Ishikawa (cell line): ENCODE measurements around the gene DNAL4.

ENCODE experiments used
- CEBPB ChIP-seq: IDR thresholded peaks from 2 replicates; pipeline ENCODE4 v1.6.1; 2012
- CREB1 ChIP-seq: IDR thresholded peaks from 2 replicates; pipeline ENCODE4 v1.6.1; 2012; ENCODE audit warnings: low read depth
- EGR1 ChIP-seq: IDR thresholded peaks from 2 replicates; pipeline ENCODE4 v1.6.1; 2012
- EP300 ChIP-seq: IDR thresholded peaks from 2 replicates; pipeline ENCODE4 v1.6.1; 2012; ENCODE audit warnings: borderline replicate concordance
- FOXM1 ChIP-seq: IDR thresholded peaks from 2 replicates; pipeline ENCODE4 v1.6.1; 2012; ENCODE audit warnings: low read depth, borderline replicate concordance
- NFIC ChIP-seq: IDR thresholded peaks from 2 replicates; pipeline ENCODE4 v1.6.1; 2012
- RAD21 ChIP-seq: IDR thresholded peaks from 2 replicates; pipeline ENCODE4 v1.6.1; 2012; ENCODE audit warnings: low read depth
- TAF1 ChIP-seq: IDR thresholded peaks from 2 replicates; pipeline ENCODE4 v1.6.1; 2012; ENCODE audit warnings: low read depth, mild to moderate bottlenecking
- TCF12 ChIP-seq: IDR thresholded peaks from 2 replicates; pipeline ENCODE4 v1.6.1; 2012; ENCODE audit warnings: low read depth
- TEAD4 ChIP-seq: IDR thresholded peaks from 2 replicates; pipeline ENCODE4 v1.6.1; 2012
- YY1 ChIP-seq: IDR thresholded peaks from 2 replicates; pipeline ENCODE4 v1.6.1; 2012; ENCODE audit warnings: low read depth
- ZBTB7A ChIP-seq: IDR thresholded peaks from 2 replicates; pipeline ENCODE4 v1.6.1; 2012; ENCODE audit warnings: low read depth
- TF ChIP-seq, protein P1 (sequence below): IDR thresholded peaks from 2 replicates; pipeline ENCODE4 v1.6.1; 2012; ENCODE audit warnings: low read depth, mild to moderate bottlenecking
- TF ChIP-seq, protein P2 (sequence below): IDR thresholded peaks from 2 replicates; pipeline ENCODE4 v1.6.1; 2012
- TF ChIP-seq, protein P3 (sequence below): IDR thresholded peaks from 2 replicates; pipeline ENCODE4 v1.6.1; 2012

The DNAL4 gene

DNA sequence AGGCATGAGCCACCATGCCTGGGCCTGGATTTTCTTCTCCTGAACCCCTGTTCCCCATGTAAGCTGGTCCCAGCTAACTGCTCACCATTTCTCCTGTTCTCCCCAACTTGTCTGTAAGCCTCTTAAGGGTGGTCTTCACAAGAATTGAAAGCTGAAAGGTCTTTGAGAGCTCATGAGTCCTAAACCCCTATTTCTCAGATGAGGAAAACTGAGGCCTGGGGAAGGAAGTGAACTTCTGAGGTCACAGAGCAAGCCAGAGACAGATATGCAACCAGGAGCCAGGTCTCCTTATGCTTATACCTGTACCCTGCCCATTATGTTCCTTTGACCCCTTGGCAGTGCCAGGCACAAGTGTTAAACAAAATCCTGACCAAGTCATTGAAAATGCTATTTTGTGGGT is 33.6 kb upstream of the DNAL4 start:
- TF ChIP-seq YY1 (no peak), FOXM1 (no peak)

DNA sequence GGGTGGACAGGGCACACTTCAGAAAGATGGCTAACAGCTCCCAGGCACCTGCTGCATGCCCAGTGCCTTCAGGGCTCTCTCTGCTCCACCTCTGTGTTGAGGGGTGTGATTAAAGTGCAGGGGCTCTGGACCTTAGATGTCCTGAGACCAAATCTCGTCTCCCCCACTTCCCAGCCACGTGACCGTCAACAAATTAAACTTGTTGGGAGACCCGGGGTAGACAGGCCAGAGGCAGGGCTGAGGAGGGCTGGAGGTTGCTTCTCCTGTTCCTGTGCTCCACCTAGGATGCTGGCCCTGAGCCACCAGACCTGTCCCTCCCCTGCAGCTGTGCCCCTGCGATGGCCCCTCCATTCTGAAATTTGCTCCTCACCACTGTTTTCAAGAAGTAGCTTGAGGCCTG is 32.9 kb upstream of the DNAL4 start:
- TF ChIP-seq, protein P1, sequence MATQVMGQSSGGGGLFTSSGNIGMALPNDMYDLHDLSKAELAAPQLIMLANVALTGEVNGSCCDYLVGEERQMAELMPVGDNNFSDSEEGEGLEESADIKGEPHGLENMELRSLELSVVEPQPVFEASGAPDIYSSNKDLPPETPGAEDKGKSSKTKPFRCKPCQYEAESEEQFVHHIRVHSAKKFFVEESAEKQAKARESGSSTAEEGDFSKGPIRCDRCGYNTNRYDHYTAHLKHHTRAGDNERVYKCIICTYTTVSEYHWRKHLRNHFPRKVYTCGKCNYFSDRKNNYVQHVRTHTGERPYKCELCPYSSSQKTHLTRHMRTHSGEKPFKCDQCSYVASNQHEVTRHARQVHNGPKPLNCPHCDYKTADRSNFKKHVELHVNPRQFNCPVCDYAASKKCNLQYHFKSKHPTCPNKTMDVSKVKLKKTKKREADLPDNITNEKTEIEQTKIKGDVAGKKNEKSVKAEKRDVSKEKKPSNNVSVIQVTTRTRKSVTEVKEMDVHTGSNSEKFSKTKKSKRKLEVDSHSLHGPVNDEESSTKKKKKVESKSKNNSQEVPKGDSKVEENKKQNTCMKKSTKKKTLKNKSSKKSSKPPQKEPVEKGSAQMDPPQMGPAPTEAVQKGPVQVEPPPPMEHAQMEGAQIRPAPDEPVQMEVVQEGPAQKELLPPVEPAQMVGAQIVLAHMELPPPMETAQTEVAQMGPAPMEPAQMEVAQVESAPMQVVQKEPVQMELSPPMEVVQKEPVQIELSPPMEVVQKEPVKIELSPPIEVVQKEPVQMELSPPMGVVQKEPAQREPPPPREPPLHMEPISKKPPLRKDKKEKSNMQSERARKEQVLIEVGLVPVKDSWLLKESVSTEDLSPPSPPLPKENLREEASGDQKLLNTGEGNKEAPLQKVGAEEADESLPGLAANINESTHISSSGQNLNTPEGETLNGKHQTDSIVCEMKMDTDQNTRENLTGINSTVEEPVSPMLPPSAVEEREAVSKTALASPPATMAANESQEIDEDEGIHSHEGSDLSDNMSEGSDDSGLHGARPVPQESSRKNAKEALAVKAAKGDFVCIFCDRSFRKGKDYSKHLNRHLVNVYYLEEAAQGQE, result no peak
- TF ChIP-seq EP300 (no peak), CEBPB (no peak), RAD21 (no peak), NFIC (no peak), CREB1 (no peak), TAF1 (no peak), TCF12 (no peak), EGR1 (no peak), ZBTB7A (no peak), YY1 (no peak), TEAD4 (no peak), FOXM1 (no peak)
- TF ChIP-seq, protein P2, sequence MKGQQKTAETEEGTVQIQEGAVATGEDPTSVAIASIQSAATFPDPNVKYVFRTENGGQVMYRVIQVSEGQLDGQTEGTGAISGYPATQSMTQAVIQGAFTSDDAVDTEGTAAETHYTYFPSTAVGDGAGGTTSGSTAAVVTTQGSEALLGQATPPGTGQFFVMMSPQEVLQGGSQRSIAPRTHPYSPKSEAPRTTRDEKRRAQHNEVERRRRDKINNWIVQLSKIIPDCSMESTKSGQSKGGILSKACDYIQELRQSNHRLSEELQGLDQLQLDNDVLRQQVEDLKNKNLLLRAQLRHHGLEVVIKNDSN, result no peak
- TF ChIP-seq, protein P3, sequence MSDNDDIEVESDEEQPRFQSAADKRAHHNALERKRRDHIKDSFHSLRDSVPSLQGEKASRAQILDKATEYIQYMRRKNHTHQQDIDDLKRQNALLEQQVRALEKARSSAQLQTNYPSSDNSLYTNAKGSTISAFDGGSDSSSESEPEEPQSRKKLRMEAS, result no peak

DNA sequence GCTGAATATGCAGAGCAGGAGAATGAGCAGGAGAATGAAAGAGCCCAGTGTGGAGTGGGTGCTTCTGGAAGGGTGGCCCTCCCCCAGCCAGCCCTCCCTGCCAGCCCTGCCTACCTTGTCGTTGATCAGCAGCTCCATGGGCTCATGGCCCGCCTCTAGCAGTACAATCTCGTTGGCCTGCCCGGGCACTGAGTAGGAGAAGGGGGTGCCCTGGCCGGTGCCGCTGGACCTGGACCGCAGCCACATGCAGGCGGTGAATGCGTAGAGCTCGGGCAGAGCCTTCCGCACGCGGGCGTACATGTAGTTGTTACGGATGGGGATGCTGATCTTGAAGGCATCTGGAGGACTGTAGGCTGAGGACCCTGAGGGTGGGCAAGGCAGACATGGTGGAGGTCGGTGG is 32.4 kb upstream of the DNAL4 start:
- no peak for TF ChIP-seq CEBPB
- no peak for TF ChIP-seq RAD21
- no peak for TF ChIP-seq NFIC
- no peak for TF ChIP-seq YY1
- TF ChIP-seq EP300, result no peak
- TF ChIP-seq ZBTB7A, result no peak
- TF ChIP-seq EGR1, result no peak
- TF ChIP-seq CREB1, result no peak
- no peak for TF ChIP-seq FOXM1
- TF ChIP-seq, protein P3, result no peak
- TF ChIP-seq TEAD4, result no peak
- no peak for TF ChIP-seq TAF1
- TF ChIP-seq TCF12, result no peak

DNA sequence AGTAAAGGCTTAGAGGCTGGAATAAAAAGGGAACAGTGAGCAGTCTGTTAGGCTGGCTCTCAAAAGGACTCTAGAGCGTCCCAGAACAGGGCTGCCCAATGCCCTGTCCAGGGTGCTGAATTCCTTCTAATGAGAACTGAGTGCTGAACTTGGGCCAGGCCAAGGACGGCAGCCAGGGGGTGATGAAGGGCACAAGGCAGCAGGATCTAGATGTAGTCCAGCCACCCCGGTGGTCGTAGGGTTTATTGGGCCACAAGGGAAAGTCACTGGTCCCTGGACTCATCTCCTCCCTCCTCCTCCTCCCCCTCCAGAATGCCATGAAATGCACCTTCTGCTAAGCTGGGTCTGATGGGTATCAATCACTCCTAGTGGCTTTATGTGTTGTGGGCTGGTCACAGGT is 30.6 kb upstream of the DNAL4 start:
- TF ChIP-seq TCF12 (no peak), TEAD4 (peak; percentile 28; the same call in 1 of the 2 replicates), ZBTB7A (no peak), RAD21 (peak; percentile 30; the same call in 1 of the 2 replicates), EP300 (no peak), YY1 (no peak)
- TF ChIP-seq, protein P1, result peak; percentile 95

DNA sequence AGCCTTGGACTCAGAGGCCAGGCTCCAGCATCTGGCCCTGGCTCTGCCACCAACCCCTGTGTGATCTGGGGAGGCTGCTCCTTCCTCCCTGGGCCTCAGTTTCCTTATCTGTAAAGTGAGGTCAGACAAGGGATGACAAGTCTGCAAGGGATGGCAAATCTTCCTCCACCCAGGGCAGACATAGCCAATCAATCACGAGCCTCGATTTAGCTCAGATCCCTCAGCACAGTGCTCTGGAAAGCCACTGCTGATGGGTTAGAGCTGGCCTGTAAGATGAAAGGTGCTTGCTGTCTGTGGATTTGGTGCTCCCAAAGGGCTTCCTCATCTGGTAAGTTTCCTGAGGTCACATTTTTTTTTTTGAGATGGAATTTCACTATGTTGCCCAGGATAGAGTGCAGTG is 29.7 kb upstream of the DNAL4 start:
- TF ChIP-seq NFIC (no peak), TCF12 (no peak), EP300 (no peak), RAD21 (no peak), TEAD4 (no peak), CEBPB (no peak), TAF1 (no peak), FOXM1 (no peak), EGR1 (no peak), ZBTB7A (no peak), CREB1 (no peak), YY1 (no peak)
- TF ChIP-seq, protein P3, result no peak
- TF ChIP-seq, protein P1, result no peak
- TF ChIP-seq, protein P2, result no peak
